ENCODE data around the gene SGSH. TPM values are rescaled to one million over a fixed set of nuclear protein-coding genes. Genes with fewer than 3 reads are reported as not detected.

SGSH gene
- polyA plus RNA-seq, 10 donors = 16.1 to 22.9 (median 17.7) TPM

Other genes starting within 250 kb of the SGSH start
- gene TBC1D16, start 184.5 kb downstream of the SGSH start, polyA plus RNA-seq (ENCODE audit: insufficient read length in 10 of 10) = 10 to 100 TPM; 25.0 to 38.9 (median 29.8) TPM
- 1 to 10 TPM; 2.7 to 8.6 (median 4.2) TPM for gene CCDC40, start 183.7 kb downstream of the SGSH start, polyA plus RNA-seq (ENCODE audit: insufficient read length in 10 of 10)
- 10 to 100 TPM; 17.6 to 42.7 (median 23.1) TPM for gene GAA, start 118.8 kb downstream of the SGSH start, polyA plus RNA-seq (ENCODE audit: insufficient read length in 10 of 10)
- 10 to 100 TPM; 56.9 to 87.8 (median 68.4) TPM for gene EIF4A3, start 73.2 kb downstream of the SGSH start, polyA plus RNA-seq (ENCODE audit: insufficient read length in 10 of 10)
- under 1 TPM; 0.28 to 0.94 (median 0.71) TPM for gene CARD14, start 50.3 kb downstream of the SGSH start, polyA plus RNA-seq (ENCODE audit: insufficient read length in 10 of 10)
- 10 to 100 TPM in 2 of 10 donors, 1 to 10 TPM in 8; 7.3 to 12.6 (median 9.2) TPM for gene SLC26A11, start 94 bp upstream of the SGSH start, polyA plus RNA-seq (ENCODE audit: insufficient read length in 10 of 10)
- gene RNF213, start 40.5 kb upstream of the SGSH start, polyA plus RNA-seq (ENCODE audit: insufficient read length in 10 of 10) = 10 to 100 TPM; 23.7 to 58.7 (median 36.2) TPM
- gene ENDOV, start 194.8 kb upstream of the SGSH start, polyA plus RNA-seq (ENCODE audit: insufficient read length in 10 of 10) = 10 to 100 TPM; 15.1 to 22.0 (median 16.1) TPM